OCI-LY3 (cell line): ENCODE results near the gene SLC16A8.

ENCODE experiments used
- CTCF ChIP-seq: fragments of 200-600, 300-600 bp; sonication (generic); IDR thresholded peaks from 2 replicates; pipeline ENCODE4 v1.5.1; 2014; ENCODE audit warnings: antibody characterized with exemption, low read length, low read depth
- EZH2phosphoT487 ChIP-seq: fragments of 200-600 bp; shearing (Covaris generic); IDR thresholded peaks from 2 replicates; pipeline ENCODE4 v1.6.1; 2018; ENCODE audit warnings: antibody characterized with exemption, mixed run types, low read depth

- TF ChIP-seq CTCF, result no peak
- TF ChIP-seq EZH2phosphoT487, result no peak
Observed at GRCh38 chr22:38062791-38063190, 21.2 kb downstream of the SLC16A8 start.
